Suppressor macrophage treated with lipopolysaccharide for 1 hour (primary cell): ENCODE data around the gene EGFR.

Experiments used
- DNase-seq, 3 donors: peaks; one replicate each; pipeline ENCODE4 v3.0.0-alpha.2; 2020 to 2022

EGFR gene

GRCh38 chr7:55130395-55131141, 111.8 kb downstream of the EGFR start:
- DNase-seq: no peak

- DNase-seq: no peak
Measured at GRCh38 chr7:55131142-55131929, 112.5 kb downstream of the EGFR start.

- no peak for DNase-seq
Measured at GRCh38 chr7:55132550-55132889, 113.7 kb downstream of the EGFR start.

- DNase-seq: no peak
Measured at GRCh38 chr7:55132890-55133551, 114.2 kb downstream of the EGFR start.

- no peak for DNase-seq
Measured at GRCh38 chr7:55133630-55134358, 115.0 kb downstream of the EGFR start.

GRCh38 chr7:55134359-55134725, 115.5 kb downstream of the EGFR start:
- DNase-seq: no peak

- DNase-seq: no peak
Measured at GRCh38 chr7:55134786-55135185, 116.0 kb downstream of the EGFR start.

GRCh38 chr7:55135462-55135861, 116.6 kb downstream of the EGFR start:
- DNase-seq: no peak

- DNase-seq: no peak
Measured at GRCh38 chr7:55138663-55139062, 119.8 kb downstream of the EGFR start.

- peak in 2 of 3 donors; percentile 16 to 29 for DNase-seq
Measured at GRCh38 chr7:55140221-55140940, 121.6 kb downstream of the EGFR start.

GRCh38 chr7:55140941-55141278, 122.1 kb downstream of the EGFR start:
- no peak for DNase-seq

- no peak for DNase-seq
Measured at GRCh38 chr7:55142919-55143600, 124.2 kb downstream of the EGFR start.

- DNase-seq: no peak
Measured at GRCh38 chr7:55144333-55145317, 125.8 kb downstream of the EGFR start.

- no peak for DNase-seq
Measured at GRCh38 chr7:55145606-55146005, 126.8 kb downstream of the EGFR start.

- DNase-seq: no peak
Measured at GRCh38 chr7:55147101-55147500, 128.3 kb downstream of the EGFR start.

GRCh38 chr7:55147736-55148135, 128.9 kb downstream of the EGFR start:
- DNase-seq: no peak

GRCh38 chr7:55148571-55148970, 129.8 kb downstream of the EGFR start:
- no peak for DNase-seq

- no peak for DNase-seq
Measured at GRCh38 chr7:55149001-55149400, 130.2 kb downstream of the EGFR start.

- DNase-seq: no peak
Measured at GRCh38 chr7:55150166-55150565, 131.3 kb downstream of the EGFR start.

- no peak for DNase-seq
Measured at GRCh38 chr7:55150709-55151451, 132.1 kb downstream of the EGFR start.
